Measurements from ENCODE around the gene RPL26.

DNA sequence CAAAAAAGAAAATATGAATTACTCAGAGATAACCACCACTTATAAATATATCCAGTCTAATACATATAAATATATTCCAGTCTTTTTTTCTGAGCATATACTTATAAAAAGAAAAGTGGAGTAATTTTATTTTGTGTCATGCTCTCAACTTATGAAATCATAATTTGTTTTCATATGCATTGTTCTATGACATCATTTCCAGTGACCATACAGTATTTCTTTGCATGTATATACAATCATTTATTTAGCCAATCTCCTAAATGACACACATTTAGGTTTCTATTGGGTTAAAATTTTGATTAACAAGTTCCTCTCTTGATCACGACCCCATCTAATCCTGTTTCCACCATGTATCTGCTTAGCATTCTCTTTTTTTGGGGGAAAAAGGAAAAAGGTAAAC, 36.3 kb upstream of the RPL26 start:
- no peak for TF ChIP-seq POLR2A (IDR thresholded peaks at IDR 0.05)
- no peak for TF ChIP-seq CTCF (IDR thresholded peaks at IDR 0.05)

Measured in Peyer's patch (tissue), 4 donors.